M059J (cell line): ENCODE data around the gene ATP6V1F. TPM values are rescaled to one million over a fixed set of nuclear protein-coding genes. Genes with fewer than 3 reads are reported as not detected.

Experiments used
- DNase-seq: peaks from one replicate; pipeline ENCODE4 v3.0.0-alpha.2; 2012; ENCODE audit warnings: low read depth
- total RNA-seq: library from RNA; depleted of rRNA; stranded (reverse); fragments of >200 nt; shearing (Covaris generic); gene quantifications from 2 replicates; pipeline ENCODE4 v1.2.3, GENCODE V29; 2014; rRNA removed

ATP6V1F gene
- 160 TPM in 2 replicates for total RNA-seq

GRCh38 chr7:128862571-128863432 lies at the start of gene ATP6V1F:
TSS of gene ATP6V1F (plus strand) at chr7:128862856. CDS start at chr7:128862905, 49 bp downstream.
- DNase-seq: peak; percentile 96

GRCh38 chr7:128814499-128814898 lies 48.2 kb upstream of the ATP6V1F start:
- no peak for DNase-seq

- DNase-seq: no peak
Measured at GRCh38 chr7:128815289-128815942, 47.2 kb upstream of the ATP6V1F start.

- no peak for DNase-seq
Measured at GRCh38 chr7:128818694-128819093, 44.0 kb upstream of the ATP6V1F start.

GRCh38 chr7:128821724-128822123 lies 40.9 kb upstream of the ATP6V1F start:
- no peak for DNase-seq

GRCh38 chr7:128826512-128826911 lies 36.1 kb upstream of the ATP6V1F start:
- no peak for DNase-seq

- DNase-seq: no peak
Measured at GRCh38 chr7:128826916-128827247, 35.8 kb upstream of the ATP6V1F start.

GRCh38 chr7:128827248-128827958 lies 35.3 kb upstream of the ATP6V1F start:
- peak; percentile 95 for DNase-seq

- peak; percentile 92 for DNase-seq
Measured at GRCh38 chr7:128827971-128828711, 34.5 kb upstream of the ATP6V1F start.

GRCh38 chr7:128829391-128830166 lies 33.1 kb upstream of the ATP6V1F start:
- DNase-seq: peak; percentile 90

- peak; percentile 69 for DNase-seq
Measured at GRCh38 chr7:128830231-128831177, 32.2 kb upstream of the ATP6V1F start, which contains the start of gene FLNC. TSS of gene FLNC (plus strand) at chr7:128830406. CDS start at chr7:128830638, 232 bp downstream.

GRCh38 chr7:128831178-128831993 lies 31.3 kb upstream of the ATP6V1F start:
- peak; percentile 75 for DNase-seq

- peak; percentile 73 for DNase-seq
Measured at GRCh38 chr7:128831994-128832879, 30.4 kb upstream of the ATP6V1F start.

- DNase-seq: no peak
Measured at GRCh38 chr7:128832880-128833147, 29.8 kb upstream of the ATP6V1F start.

- peak; percentile 88 for DNase-seq
Measured at GRCh38 chr7:128833148-128833945, 29.3 kb upstream of the ATP6V1F start.

- no peak for DNase-seq
Measured at GRCh38 chr7:128833946-128834325, 28.7 kb upstream of the ATP6V1F start.

GRCh38 chr7:128835231-128835751 lies 27.4 kb upstream of the ATP6V1F start:
- no peak for DNase-seq
